ENCODE results near the gene OXTR. TPM values are rescaled to one million over a fixed set of nuclear protein-coding genes. Genes with fewer than 3 reads are reported as not detected.

Gene OXTR
- total RNA-seq, 1 donor from 2014 or later: 0.13 TPM

- no peak for DNase-seq (ENCODE audit: low read depth in 2 of 2)
Measured at GRCh38 chr3:8712045-8712907, 57.1 kb downstream of the OXTR start.

GRCh38 chr3:8709801-8710507 is 59.5 kb downstream of the OXTR start:
- no peak for DNase-seq (ENCODE audit: low read depth in 2 of 2)

GRCh38 chr3:8709287-8709686 is 60.1 kb downstream of the OXTR start:
- DNase-seq (ENCODE audit: low read depth in 2 of 2): no peak

- no peak for DNase-seq (ENCODE audit: low read depth in 2 of 2)
Measured at GRCh38 chr3:8705575-8705974, 63.8 kb downstream of the OXTR start.

- DNase-seq (ENCODE audit: low read depth in 2 of 2): no peak
Measured at GRCh38 chr3:8702560-8702959, 66.9 kb downstream of the OXTR start.

Other genes starting within 250 kb of the OXTR start
- 0.51 TPM in 1 of 2 replicates, not detected in the other for gene SSUH2, start 124.8 kb downstream of the OXTR start, total RNA-seq
- gene CAV3, start 35.8 kb downstream of the OXTR start, total RNA-seq: not detected in 2 replicates
- 4.4 and 7.6 TPM in 2 replicates for gene RAD18, start 193.9 kb upstream of the OXTR start, total RNA-seq